Upper lobe of right lung (tissue), 1 donor: ENCODE measurements around the gene PRSS2. TPM values are rescaled to one million over a fixed set of nuclear protein-coding genes. Genes with fewer than 3 reads are reported as not detected.
"Not testable (repeated sequence)": the region's sequence is repeated elsewhere in the genome, so short reads cannot be mapped to it uniquely, and the experiment has no call there.

Experiments used
- ATAC-seq: fragments of 200-7000 bp; cut with Tn5 transposase; one replicate; pipeline ENCODE4 v1.9.1; 2020; ENCODE audit warnings: mild to moderate bottlenecking, moderate library complexity
- DNase-seq: peaks from one replicate; pipeline ENCODE4 v3.0.0-alpha.2; 2020
- H3K27ac ChIP-seq: fragments of 200-600 bp; one replicate; pipeline ENCODE4 v1.8.0; 2022
- H3K27me3 ChIP-seq: fragments of 200-600 bp; one replicate; pipeline ENCODE4 v1.8.0; 2022; ENCODE audit warnings: mild to moderate bottlenecking
- H3K36me3 ChIP-seq: fragments of 200-600 bp; one replicate; pipeline ENCODE4 v1.8.0; 2022
- H3K4me1 ChIP-seq: fragments of 200-600 bp; one replicate; pipeline ENCODE4 v1.8.0; 2022
- H3K4me3 ChIP-seq: fragments of 200-600 bp; one replicate; pipeline ENCODE4 v1.8.0; 2022; ENCODE audit warnings: mild to moderate bottlenecking
- H3K9me3 ChIP-seq: fragments of 200-600 bp; one replicate; pipeline ENCODE4 v1.8.0; 2022
- intact Hi-C: fragments of 100-400 bp; cut with DNase I; formaldehyde crosslinking; loops from one replicate; pipeline ENCODE4 v1.11.0; 2022
- total RNA-seq: library from RNA; stranded (reverse); fragmentation: NEBNext Ultra II Directional; extraction: Animal tissue kit (Norgen Biotek cat#: 25700); gene quantifications from one replicate; pipeline ENCODE4 v1.2.1, GENCODE V29; 2021
- TF ChIP-seq, protein P1 (sequence below): fragments of 200-600 bp; IDR thresholded peaks from one replicate; pipeline ENCODE4 v1.8.0; 2022; ENCODE audit warnings: antibody characterized with exemption
- donor health status: DM: no; HTN: yes; CAD: no; lungs with severe emphysema.

PRSS2 gene
- total RNA-seq, 1 donor from 2014 or later, result not detected

DNA sequence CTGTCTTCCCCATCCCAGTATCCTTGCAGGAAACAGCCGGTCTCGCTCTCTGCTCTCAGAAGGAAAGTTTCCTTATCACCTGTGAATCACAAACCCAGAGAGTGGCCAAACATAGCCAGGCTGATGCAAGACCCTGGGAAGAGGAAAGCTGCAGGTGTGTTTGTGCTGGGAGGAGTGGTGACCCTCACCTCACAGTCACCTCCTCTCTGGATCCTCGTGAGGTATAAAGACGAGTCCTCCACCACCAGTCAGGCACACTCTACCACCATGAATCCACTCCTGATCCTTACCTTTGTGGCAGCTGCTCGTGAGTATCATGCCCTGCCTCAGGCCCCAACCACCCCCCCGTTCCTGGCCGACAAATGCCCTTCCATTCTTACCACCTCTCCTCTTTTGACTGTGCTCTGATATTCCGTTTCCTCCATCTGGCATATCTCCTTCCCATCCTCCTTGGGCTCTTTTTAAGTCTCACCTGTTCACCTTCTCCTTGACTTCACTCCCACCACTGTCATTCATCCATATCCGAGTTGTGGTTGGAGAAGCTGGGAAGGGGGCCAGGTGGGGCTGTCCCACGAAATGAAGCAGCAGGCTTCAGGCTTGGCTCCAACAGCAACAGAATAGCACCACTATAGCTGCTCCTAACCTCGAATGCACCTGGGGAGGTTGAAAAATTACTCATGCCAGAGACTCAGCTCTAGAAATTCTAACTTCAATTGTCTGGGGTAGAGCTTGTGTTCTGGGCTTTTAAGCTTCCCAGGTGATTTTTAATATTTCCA, 21.4 kb upstream of the PRSS2 start, which contains the start of gene PRSS1:
TSS of gene PRSS1 (plus strand) at position 255 of the 776 bp plus-strand sequence. CDS start at position 268, 13 bp downstream.
- DNase-seq (no peak), ATAC-seq (no peak)
- H3K27ac ChIP-seq, result no peak within 1 kb of the TSS
- no peaks in the 10 kb centered on the region for H3K27me3 ChIP-seq
- intact Hi-C loops, result no loop called here
- H3K4me1 ChIP-seq, result no peaks in the 10 kb centered on the region
- TF ChIP-seq, protein P1, sequence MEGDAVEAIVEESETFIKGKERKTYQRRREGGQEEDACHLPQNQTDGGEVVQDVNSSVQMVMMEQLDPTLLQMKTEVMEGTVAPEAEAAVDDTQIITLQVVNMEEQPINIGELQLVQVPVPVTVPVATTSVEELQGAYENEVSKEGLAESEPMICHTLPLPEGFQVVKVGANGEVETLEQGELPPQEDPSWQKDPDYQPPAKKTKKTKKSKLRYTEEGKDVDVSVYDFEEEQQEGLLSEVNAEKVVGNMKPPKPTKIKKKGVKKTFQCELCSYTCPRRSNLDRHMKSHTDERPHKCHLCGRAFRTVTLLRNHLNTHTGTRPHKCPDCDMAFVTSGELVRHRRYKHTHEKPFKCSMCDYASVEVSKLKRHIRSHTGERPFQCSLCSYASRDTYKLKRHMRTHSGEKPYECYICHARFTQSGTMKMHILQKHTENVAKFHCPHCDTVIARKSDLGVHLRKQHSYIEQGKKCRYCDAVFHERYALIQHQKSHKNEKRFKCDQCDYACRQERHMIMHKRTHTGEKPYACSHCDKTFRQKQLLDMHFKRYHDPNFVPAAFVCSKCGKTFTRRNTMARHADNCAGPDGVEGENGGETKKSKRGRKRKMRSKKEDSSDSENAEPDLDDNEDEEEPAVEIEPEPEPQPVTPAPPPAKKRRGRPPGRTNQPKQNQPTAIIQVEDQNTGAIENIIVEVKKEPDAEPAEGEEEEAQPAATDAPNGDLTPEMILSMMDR, result no peak
- no peak within 1 kb of the TSS for H3K4me3 ChIP-seq
- no peaks in the 10 kb centered on the region for H3K36me3 ChIP-seq
- no peaks in the 10 kb centered on the region for H3K9me3 ChIP-seq

DNA sequence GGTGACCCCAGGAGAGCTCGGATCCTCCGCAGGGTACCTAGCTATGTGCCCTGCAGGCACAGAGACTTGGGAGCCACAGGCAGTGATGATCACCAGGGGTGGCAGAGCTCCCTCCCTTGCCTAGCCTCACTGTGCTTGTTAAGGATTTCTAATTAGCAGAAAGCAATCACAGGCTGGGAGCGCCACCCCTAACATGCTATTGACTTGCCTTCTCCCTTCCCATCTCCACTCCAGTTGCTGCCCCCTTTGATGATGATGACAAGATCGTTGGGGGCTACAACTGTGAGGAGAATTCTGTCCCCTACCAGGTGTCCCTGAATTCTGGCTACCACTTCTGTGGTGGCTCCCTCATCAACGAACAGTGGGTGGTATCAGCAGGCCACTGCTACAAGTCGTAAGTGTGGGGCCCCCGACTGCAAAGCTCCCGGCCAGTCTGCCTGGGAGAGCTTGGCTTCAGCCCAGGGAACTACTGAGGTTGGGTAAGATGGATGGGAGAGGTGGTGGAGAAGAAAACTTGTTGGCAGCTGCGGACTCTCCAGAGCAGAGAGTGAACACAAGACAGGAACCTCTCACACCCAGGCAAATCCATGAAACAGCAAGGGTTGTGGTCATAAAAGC, 20.3 kb upstream of the PRSS2 start:
- Histone ChIP-seq H3K36me3 (no peaks in the 10 kb centered on the region), H3K27ac (no peak overlapping the region), H3K4me1 (no peaks in the 10 kb centered on the region), H3K27me3 (no peaks in the 10 kb centered on the region), H3K9me3 (no peaks in the 10 kb centered on the region), H3K4me3 (no peak overlapping the region)
- intact Hi-C loops, result no loop called here
- no peak for DNase-seq
- TF ChIP-seq, protein P1, result no peak
- no peak for ATAC-seq

DNA sequence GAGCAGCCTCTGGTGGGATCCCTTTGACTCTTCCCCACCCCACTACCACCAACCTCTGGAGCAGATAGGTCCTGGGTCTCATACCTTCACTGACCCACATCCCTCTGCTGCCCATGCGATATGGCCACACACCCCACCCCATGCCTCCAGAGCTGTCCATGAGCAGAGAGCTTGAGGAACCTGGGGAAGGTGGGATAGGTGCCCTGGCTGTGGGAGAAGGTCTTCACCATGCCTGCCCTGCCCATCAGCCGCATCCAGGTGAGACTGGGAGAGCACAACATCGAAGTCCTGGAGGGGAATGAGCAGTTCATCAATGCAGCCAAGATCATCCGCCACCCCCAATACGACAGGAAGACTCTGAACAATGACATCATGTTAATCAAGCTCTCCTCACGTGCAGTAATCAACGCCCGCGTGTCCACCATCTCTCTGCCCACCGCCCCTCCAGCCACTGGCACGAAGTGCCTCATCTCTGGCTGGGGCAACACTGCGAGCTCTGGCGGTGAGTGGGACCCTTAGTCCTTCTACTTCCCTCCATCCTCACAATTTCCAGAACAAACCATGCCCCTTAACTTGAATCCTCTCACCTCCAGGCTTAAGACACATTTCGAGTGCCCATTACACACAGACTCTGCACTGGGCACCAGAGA, 19.1 kb upstream of the PRSS2 start:
- H3K27ac ChIP-seq, H3K4me3 ChIP-seq, intact Hi-C loops, ATAC-seq, H3K9me3 ChIP-seq, H3K27me3 ChIP-seq, DNase-seq, H3K36me3 ChIP-seq, H3K4me1 ChIP-seq: not testable (repeated sequence)

DNA sequence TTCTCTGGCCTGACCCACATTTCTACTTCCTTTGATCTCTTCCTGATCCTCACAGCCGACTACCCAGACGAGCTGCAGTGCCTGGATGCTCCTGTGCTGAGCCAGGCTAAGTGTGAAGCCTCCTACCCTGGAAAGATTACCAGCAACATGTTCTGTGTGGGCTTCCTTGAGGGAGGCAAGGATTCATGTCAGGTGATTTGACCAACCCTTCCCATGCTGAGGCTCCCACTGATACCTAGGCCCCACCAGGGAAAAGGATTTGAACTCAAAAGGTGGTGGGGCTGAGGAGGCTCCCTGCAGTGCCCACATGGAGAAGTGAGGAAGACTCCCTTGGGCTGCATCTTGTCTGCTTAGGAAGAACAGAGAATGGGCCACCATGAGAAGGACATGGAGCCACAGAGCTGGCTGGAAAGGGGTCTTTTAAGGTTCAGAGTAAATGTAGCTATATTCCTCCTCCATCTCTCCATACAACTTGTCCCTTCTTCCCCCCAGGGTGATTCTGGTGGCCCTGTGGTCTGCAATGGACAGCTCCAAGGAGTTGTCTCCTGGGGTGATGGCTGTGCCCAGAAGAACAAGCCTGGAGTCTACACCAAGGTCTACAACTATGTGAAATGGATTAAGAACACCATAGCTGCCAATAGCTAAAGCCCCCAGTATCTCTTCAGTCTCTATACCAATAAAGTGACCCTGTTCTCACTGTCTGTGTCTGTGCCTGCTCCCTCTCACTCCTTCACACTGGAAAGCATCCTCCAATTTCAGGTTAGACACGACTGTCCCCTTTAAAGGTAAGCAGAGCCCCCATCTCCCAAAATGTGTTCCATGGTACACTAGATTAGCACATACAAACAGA, 18.2 kb upstream of the PRSS2 start:
- no peak overlapping the region for H3K27ac ChIP-seq
- no peaks in the 10 kb centered on the region for H3K4me1 ChIP-seq
- DNase-seq, result no peak
- no peak for ATAC-seq
- no peaks in the 10 kb centered on the region for H3K9me3 ChIP-seq
- H3K36me3 ChIP-seq, result no peaks in the 10 kb centered on the region
- no peak overlapping the region for H3K4me3 ChIP-seq
- intact Hi-C loops, result no loop called here
- TF ChIP-seq, protein P1, result no peak
- no peaks in the 10 kb centered on the region for H3K27me3 ChIP-seq

DNA sequence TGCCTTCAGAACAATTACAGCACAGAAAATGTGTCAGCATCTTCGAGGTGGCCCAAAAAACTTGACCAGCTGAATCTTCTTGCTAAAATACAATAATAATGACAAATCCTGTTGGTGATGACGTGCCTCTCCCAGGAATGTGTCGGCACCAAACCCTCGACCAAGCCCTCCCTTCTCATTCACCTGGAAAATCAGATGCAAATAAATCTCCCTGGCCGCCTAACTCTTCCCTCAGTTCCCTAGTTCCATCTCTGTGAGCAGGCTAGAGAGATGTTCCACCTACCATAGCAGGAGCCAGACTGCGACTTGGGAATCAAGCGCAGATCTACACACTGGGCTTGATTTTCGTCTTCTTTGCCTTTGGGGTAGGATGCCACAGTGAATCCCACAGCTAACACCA, 17.4 kb upstream of the PRSS2 start:
- H3K9me3 ChIP-seq, result no peaks in the 10 kb centered on the region
- H3K36me3 ChIP-seq, result no peaks in the 10 kb centered on the region
- TF ChIP-seq, protein P1, result no peak
- no peaks in the 10 kb centered on the region for H3K4me1 ChIP-seq
- no peak for ATAC-seq
- no peaks in the 10 kb centered on the region for H3K27me3 ChIP-seq
- no peak for DNase-seq
- no peak overlapping the region for H3K27ac ChIP-seq
- no peak overlapping the region for H3K4me3 ChIP-seq
- intact Hi-C loops, result no loop called here

DNA sequence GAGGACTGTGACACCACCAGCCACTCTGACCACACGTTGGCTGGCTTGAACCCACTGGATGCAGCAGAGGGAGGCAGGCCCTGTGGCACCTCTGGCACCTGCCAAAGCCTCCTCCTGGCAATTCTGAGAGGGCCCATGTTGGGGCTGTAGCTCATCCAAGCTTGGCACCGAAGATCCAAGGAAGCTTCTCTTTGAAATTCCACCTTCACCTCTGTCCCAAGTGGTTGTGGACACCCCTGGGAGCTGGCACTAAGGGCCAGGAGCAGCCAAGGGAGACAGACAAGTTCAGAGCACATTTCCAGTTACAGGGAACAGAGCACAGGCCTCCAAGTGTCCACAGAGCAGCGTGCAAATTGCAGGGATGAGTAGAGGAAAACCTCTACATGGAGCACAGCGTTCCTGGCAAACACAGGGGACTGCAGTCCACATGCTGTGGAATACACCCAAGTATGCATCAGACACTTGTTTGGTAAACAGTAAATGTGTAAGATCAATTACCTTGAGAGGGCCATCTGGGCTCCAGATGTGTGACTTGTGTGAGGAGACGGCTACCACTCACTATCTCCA, 16.8 kb upstream of the PRSS2 start:
- intact Hi-C loops, H3K27me3 ChIP-seq, H3K27ac ChIP-seq, H3K36me3 ChIP-seq, H3K4me3 ChIP-seq, DNase-seq, ATAC-seq, H3K9me3 ChIP-seq, H3K4me1 ChIP-seq: not testable (repeated sequence)
